ENCODE results near the gene FAM162A.
A peak's percentile ranks its signal among the peaks of the same experiment; 100 is the strongest.

FAM162A gene

DNA sequence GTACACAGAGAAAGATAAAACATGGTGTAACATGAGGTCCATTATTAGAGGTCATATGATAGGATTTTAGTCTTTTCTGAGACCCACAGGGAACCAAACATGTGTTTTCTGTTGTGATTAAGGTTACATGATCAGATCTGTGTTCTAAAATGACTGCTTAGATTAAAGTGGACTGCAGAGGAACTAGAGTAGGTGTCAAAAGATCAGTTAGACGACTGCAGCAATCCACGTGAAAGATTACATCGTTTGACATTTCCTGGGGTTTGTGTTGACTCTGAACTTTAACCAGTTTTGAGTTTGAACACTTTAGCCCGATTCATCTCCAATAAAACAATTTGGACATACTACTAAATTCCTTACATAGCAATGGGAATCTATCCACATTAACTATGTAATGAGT, 6.0 kb upstream of the FAM162A start:
- CTCF ChIA-PET = no interaction called here
- Histone ChIP-seq H3K4me1 (ENCODE audit: control insufficient read depth, insufficient read depth, low read length) (no peaks in the 10 kb centered on the region), H3K27ac (ENCODE audit: extremely low read depth, low read depth, low read length) (no peak overlapping the region), H3K36me3 (ENCODE audit: control insufficient read depth in 2 of 2, insufficient read depth in 1 of 2, low read length in 2 of 2) (peaks cover 0 to 16% of the 10 kb centered on the region in 2 experiments; a peak in 2 of 3 replicates), H3K9me3 (ENCODE audit: control insufficient read depth, insufficient read depth, low read depth, low read length) (no peaks in the 10 kb centered on the region), H3K4me3 (ENCODE audit: low read depth, low read length) (no peak overlapping the region)
- TF ChIP-seq, protein P1, sequence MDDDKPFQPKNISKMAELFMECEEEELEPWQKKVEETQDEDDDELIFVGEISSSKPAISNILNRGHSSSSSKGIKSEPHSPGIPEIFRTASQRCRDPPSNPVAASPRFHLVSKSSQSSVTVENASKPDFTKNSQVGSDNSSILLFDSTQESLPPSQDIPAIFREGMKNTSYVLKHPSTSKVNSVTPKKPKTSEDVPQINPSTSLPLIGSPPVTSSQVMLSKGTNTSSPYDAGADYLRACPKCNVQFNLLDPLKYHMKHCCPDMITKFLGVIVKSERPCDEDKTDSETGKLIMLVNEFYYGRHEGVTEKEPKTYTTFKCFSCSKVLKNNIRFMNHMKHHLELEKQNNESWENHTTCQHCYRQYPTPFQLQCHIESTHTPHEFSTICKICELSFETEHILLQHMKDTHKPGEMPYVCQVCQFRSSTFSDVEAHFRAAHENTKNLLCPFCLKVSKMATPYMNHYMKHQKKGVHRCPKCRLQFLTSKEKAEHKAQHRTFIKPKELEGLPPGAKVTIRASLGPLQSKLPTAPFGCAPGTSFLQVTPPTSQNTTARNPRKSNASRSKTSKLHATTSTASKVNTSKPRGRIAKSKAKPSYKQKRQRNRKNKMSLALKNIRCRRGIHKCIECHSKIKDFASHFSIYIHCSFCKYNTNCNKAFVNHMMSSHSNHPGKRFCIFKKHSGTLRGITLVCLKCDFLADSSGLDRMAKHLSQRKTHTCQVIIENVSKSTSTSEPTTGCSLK (tag by site-specific recombination; IDR thresholded peaks at IDR 0.05) = no peak
- no peak for TF ChIP-seq ZFP69B (tag by site-specific recombination; IDR thresholded peaks at IDR 0.05)
- no peak for TF ChIP-seq ZNF624 (tag by site-specific recombination; IDR thresholded peaks at IDR 0.05)
- no peak for TF ChIP-seq ZNF837 (tag by site-specific recombination; IDR thresholded peaks at IDR 0.05)
- TF ChIP-seq ZNF692 (tag by site-specific recombination; IDR thresholded peaks at IDR 0.05) = no peak
- no peak for TF ChIP-seq ZNF658 (tag by site-specific recombination; IDR thresholded peaks at IDR 0.05)
- TF ChIP-seq ZNF148 (tag by site-specific recombination; IDR thresholded peaks at IDR 0.05; ENCODE audit: borderline replicate concordance) = no peak
- no peak for TF ChIP-seq ZNF19 (tag by site-specific recombination; IDR thresholded peaks at IDR 0.05; ENCODE audit: low read depth)
- no peak for TF ChIP-seq REPIN1 (tag by site-specific recombination; IDR thresholded peaks at IDR 0.05; ENCODE audit: low read depth)
- TF ChIP-seq, protein P2, sequence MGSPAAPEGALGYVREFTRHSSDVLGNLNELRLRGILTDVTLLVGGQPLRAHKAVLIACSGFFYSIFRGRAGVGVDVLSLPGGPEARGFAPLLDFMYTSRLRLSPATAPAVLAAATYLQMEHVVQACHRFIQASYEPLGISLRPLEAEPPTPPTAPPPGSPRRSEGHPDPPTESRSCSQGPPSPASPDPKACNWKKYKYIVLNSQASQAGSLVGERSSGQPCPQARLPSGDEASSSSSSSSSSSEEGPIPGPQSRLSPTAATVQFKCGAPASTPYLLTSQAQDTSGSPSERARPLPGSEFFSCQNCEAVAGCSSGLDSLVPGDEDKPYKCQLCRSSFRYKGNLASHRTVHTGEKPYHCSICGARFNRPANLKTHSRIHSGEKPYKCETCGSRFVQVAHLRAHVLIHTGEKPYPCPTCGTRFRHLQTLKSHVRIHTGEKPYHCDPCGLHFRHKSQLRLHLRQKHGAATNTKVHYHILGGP (tag by site-specific recombination; IDR thresholded peaks at IDR 0.05) = no peak
- TF ChIP-seq, protein P3, sequence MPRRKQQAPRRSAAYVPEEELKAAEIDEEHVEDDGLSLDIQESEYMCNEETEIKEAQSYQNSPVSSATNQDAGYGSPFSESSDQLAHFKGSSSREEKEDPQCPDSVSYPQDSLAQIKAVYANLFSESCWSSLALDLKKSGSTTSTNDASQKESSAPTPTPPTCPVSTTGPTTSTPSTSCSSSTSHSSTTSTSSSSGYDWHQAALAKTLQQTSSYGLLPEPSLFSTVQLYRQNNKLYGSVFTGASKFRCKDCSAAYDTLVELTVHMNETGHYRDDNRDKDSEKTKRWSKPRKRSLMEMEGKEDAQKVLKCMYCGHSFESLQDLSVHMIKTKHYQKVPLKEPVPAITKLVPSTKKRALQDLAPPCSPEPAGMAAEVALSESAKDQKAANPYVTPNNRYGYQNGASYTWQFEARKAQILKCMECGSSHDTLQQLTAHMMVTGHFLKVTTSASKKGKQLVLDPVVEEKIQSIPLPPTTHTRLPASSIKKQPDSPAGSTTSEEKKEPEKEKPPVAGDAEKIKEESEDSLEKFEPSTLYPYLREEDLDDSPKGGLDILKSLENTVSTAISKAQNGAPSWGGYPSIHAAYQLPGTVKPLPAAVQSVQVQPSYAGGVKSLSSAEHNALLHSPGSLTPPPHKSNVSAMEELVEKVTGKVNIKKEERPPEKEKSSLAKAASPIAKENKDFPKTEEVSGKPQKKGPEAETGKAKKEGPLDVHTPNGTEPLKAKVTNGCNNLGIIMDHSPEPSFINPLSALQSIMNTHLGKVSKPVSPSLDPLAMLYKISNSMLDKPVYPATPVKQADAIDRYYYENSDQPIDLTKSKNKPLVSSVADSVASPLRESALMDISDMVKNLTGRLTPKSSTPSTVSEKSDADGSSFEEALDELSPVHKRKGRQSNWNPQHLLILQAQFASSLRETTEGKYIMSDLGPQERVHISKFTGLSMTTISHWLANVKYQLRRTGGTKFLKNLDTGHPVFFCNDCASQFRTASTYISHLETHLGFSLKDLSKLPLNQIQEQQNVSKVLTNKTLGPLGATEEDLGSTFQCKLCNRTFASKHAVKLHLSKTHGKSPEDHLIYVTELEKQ (tag by site-specific recombination; IDR thresholded peaks at IDR 0.05; ENCODE audit: borderline replicate concordance) = no peak
- POLR2A ChIA-PET = no interaction called here

GRCh38 chr3:122382888-122383666, 905 bp upstream of the FAM162A start, which contains the start of gene MIX23:
Gene MIX23 (minus strand): TSS chr3:122383231. CDS start chr3:122383224, 7 bp downstream.
- Histone ChIP-seq H3K4me3 (ENCODE audit: low read depth, low read length) (peak within 1 kb of the TSS; percentile 96), H3K27ac (ENCODE audit: extremely low read depth, low read depth, low read length) (peak within 1 kb of the TSS; percentile 66), H3K4me1 (ENCODE audit: control insufficient read depth, insufficient read depth, low read length) (no peaks in the 10 kb centered on the region), H3K36me3 (ENCODE audit: control insufficient read depth in 2 of 2, insufficient read depth in 1 of 2, low read length in 2 of 2) (peaks cover 0 to 24% of the 10 kb centered on the region in 2 experiments; a peak in 2 of 3 replicates), H3K9me3 (ENCODE audit: control insufficient read depth, insufficient read depth, low read depth, low read length) (no peaks in the 10 kb centered on the region)
- ChIA-PET POLR2A (interaction anchor here (2.0 to 3.3 kb wide), 2 partner anchors 10 to 32 kb away, joined by 15 to 24 read pairs; partner anchors contain the start of gene WDR5B), CTCF (interaction anchor here (0.6 kb wide), 1 partner anchor 130 kb away, joined by 3 read pairs; no protein-coding TSS in a partner anchor)
- no peak for TF ChIP-seq ZEB2 (tag by site-specific recombination; IDR thresholded peaks at IDR 0.05)
- no peak for TF ChIP-seq ZNF626 (tag by site-specific recombination; IDR thresholded peaks at IDR 0.05)
- TF ChIP-seq, protein P4, sequence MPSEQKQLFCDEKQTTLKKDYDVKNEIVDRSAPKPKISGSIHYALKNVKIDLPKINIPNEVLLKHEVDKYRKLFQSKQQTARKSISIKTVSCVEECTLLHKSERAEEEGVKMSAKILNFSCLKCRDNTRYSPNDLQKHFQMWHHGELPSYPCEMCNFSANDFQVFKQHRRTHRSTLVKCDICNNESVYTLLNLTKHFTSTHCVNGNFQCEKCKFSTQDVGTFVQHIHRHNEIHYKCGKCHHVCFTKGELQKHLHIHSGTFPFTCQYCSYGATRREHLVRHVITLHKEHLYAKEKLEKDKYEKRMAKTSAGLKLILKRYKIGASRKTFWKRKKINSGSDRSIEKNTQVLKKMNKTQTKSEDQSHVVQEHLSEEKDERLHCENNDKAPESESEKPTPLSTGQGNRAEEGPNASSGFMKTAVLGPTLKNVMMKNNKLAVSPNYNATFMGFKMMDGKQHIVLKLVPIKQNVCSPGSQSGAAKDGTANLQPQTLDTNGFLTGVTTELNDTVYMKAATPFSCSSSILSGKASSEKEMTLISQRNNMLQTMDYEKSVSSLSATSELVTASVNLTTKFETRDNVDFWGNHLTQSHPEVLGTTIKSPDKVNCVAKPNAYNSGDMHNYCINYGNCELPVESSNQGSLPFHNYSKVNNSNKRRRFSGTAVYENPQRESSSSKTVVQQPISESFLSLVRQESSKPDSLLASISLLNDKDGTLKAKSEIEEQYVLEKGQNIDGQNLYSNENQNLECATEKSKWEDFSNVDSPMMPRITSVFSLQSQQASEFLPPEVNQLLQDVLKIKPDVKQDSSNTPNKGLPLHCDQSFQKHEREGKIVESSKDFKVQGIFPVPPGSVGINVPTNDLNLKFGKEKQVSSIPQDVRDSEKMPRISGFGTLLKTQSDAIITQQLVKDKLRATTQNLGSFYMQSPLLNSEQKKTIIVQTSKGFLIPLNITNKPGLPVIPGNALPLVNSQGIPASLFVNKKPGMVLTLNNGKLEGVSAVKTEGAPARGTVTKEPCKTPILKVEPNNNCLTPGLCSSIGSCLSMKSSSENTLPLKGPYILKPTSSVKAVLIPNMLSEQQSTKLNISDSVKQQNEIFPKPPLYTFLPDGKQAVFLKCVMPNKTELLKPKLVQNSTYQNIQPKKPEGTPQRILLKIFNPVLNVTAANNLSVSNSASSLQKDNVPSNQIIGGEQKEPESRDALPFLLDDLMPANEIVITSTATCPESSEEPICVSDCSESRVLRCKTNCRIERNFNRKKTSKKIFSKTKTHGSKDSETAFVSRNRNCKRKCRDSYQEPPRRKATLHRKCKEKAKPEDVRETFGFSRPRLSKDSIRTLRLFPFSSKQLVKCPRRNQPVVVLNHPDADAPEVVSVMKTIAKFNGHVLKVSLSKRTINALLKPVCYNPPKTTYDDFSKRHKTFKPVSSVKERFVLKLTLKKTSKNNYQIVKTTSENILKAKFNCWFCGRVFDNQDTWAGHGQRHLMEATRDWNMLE (tag by site-specific recombination; conservative IDR thresholded peaks at IDR 0.05; ENCODE audit: low read depth) = no peak
- TF ChIP-seq ZBTB20 (tag by site-specific recombination; IDR thresholded peaks at IDR 0.05) = peak; percentile 23
- no peak for TF ChIP-seq ZNF324 (tag by site-specific recombination; IDR thresholded peaks at IDR 0.05)
- TF ChIP-seq SP2 (tag by site-specific recombination; IDR thresholded peaks at IDR 0.05) = no peak
